Loucy (cell line): ENCODE measurements around the gene GRB14.

Source experiments
- CTCF ChIP-seq: fragments of 200-600 bp; sonication (generic); conservative IDR thresholded peaks from 2 replicates; pipeline ENCODE4 v1.5.1; 2014; ENCODE audit warnings: mild to moderate bottlenecking, antibody characterized with exemption, low read length
- EZH2phosphoT487 ChIP-seq: fragments of 200-600 bp; IDR thresholded peaks from 2 replicates; pipeline ENCODE4 v1.6.1; 2018; ENCODE audit warnings: antibody characterized with exemption, mild to moderate bottlenecking, moderate library complexity, borderline replicate concordance

GRCh38 chr2:164593959-164594358 is 27.3 kb downstream of the GRB14 start:
- TF ChIP-seq CTCF (no peak), EZH2phosphoT487 (no peak)
